H1 (cell line): ENCODE results near the gene SERPINA1. TPM values are rescaled to one million over a fixed set of nuclear protein-coding genes. Genes with fewer than 3 reads are reported as not detected.

ENCODE experiments used
- CTCF ChIA-PET: fragments of 300-600 bp; sonication (Branson Sonifier 250); formaldehyde crosslinking; loops from one replicate; lab custom pipeline; 2021; ENCODE audit not compliant: partially characterized antibody; lab: Charles Lee
- POLR2A ChIA-PET: fragments of 300-600 bp; sonication (Branson Sonifier 250); formaldehyde crosslinking; loops from one replicate; lab custom pipeline; 2021; ENCODE audit warnings: inconsistent platforms; ENCODE audit not compliant: partially characterized antibody; lab: Charles Lee
- DNase-seq, 2 experiments: peaks; one replicate each; pipeline versions ENCODE4 v3.0.0 to v3.0.0-alpha.2; 2010 to 2022; ENCODE audit warnings: low spot score in 2 of 2, low read depth in 1 of 2, mixed read lengths in 1 of 2
- FAIRE-seq: peaks from 2 replicates; lab custom pipeline; 2011; peaks lifted over from hg19 to GRCh38; lab: Jason Lieb, UNC
- H2AFZ ChIP-seq: 2 replicates; pipeline ENCODE4 v1.8.1; 2012; ENCODE audit warnings: low read length, inconsistent platforms
- H2AK5ac ChIP-seq: 2 replicates; pipeline ENCODE4 v1.6.1; 2013; ENCODE audit warnings: low read depth, low read length
- H2BK120ac ChIP-seq: replicated peaks from 2 replicates; pipeline ENCODE3; 2013; ENCODE audit warnings: low read depth, low read length, inconsistent platforms
- H2BK12ac ChIP-seq: 2 replicates; pipeline ENCODE4 v1.6.1; 2013; ENCODE audit warnings: low read depth, low read length
- H2BK15ac ChIP-seq: 2 replicates; pipeline ENCODE4 v1.6.1; 2013; ENCODE audit warnings: low read length
- H2BK20ac ChIP-seq: 2 replicates; pipeline ENCODE4 v1.6.1; 2013; ENCODE audit warnings: low read length
- H2BK5ac ChIP-seq: 2 replicates; pipeline ENCODE4 v1.6.1; 2013; ENCODE audit warnings: low read depth, low read length
- H3K14ac ChIP-seq: 2 replicates; pipeline ENCODE4 v1.6.1; 2013; ENCODE audit warnings: inconsistent platforms; ENCODE audit not compliant: insufficient read length
- H3K18ac ChIP-seq: 2 replicates; pipeline ENCODE4 v1.6.1; 2013; ENCODE audit warnings: low read length; ENCODE audit errors: extremely low read depth
- H3K23ac ChIP-seq: 2 replicates; pipeline ENCODE4 v1.6.1; 2013; ENCODE audit warnings: inconsistent platforms; ENCODE audit not compliant: insufficient read length
- H3K23me2 ChIP-seq: 2 replicates; pipeline ENCODE4 v1.6.1; 2013; ENCODE audit warnings: low read depth, low read length
- H3K27ac ChIP-seq: 2 replicates; pipeline ENCODE4 v1.6.1; 2011; ENCODE audit warnings: low read depth, low read length, inconsistent platforms
- H3K27me3 ChIP-seq, 4 experiments: replicated peaks in 1 of 4; 1 replicate in 1 of 4; 2 replicates in 3 of 4; pipeline versions ENCODE4 v1.6.1 to v1.8.1; 2011 to 2013; ENCODE audit warnings: low read length in 3 of 4, mild to moderate bottlenecking in 3 of 4, inconsistent platforms in 2 of 4, mixed read lengths in 2 of 4, moderate library complexity in 1 of 4; ENCODE audit not compliant: control insufficient read depth in 3 of 4, insufficient read depth in 3 of 4; ENCODE audit errors: extremely low read depth in 1 of 4
- H3K36me3 ChIP-seq, 4 experiments: 2 replicates each; pipeline versions ENCODE4 v1.6.1 to v1.8.1; 2011 to 2013; ENCODE audit warnings: mild to moderate bottlenecking in 4 of 4, low read length in 3 of 4, moderate library complexity in 2 of 4, control low read depth in 1 of 4, inconsistent platforms in 1 of 4; ENCODE audit not compliant: insufficient read depth in 4 of 4, control insufficient read depth in 2 of 4
- H3K4ac ChIP-seq: replicated peaks from 2 replicates; pipeline ENCODE3; 2013; ENCODE audit warnings: low read length, low read depth, mixed read lengths, inconsistent platforms; ENCODE audit not compliant: insufficient read length
- H3K4me1 ChIP-seq, 4 experiments: replicated peaks in 1 of 4; 1 replicate in 1 of 4; 2 replicates in 3 of 4; pipeline versions ENCODE4 v1.6.1 to v1.8.1; 2011 to 2013; ENCODE audit warnings: low read length in 3 of 4, inconsistent platforms in 2 of 4, mixed read lengths in 1 of 4; ENCODE audit not compliant: insufficient read depth in 4 of 4, control insufficient read depth in 3 of 4
- H3K4me2 ChIP-seq, 2 experiments: 2 replicates each; pipeline versions ENCODE4 v1.6.1 to v1.8.1; 2011 to 2013; ENCODE audit warnings: low read depth in 2 of 2, low read length in 2 of 2, control low read depth in 1 of 2, inconsistent platforms in 1 of 2, mild to moderate bottlenecking in 1 of 2; ENCODE audit not compliant: insufficient read depth in 1 of 2
- H3K4me3 ChIP-seq, 4 experiments: fragments of 200-600, 300-600 bp in 1 of 4; sonication (generic), shearing (Covaris generic), sonication (Bioruptor Twin) in 1 of 4; 2 replicates each; pipeline versions ENCODE4 v1.5.1 to v1.8.1; 2011 to 2016; ENCODE audit warnings: low read length in 4 of 4, low read depth in 3 of 4, control low read depth in 2 of 4, inconsistent platforms in 2 of 4, mild to moderate bottlenecking in 2 of 4, mixed read lengths in 1 of 4, moderate library complexity in 1 of 4; ENCODE audit not compliant: insufficient read depth in 2 of 4; ENCODE audit errors: extremely low read depth in 1 of 4
- H3K56ac ChIP-seq: replicated peaks from 2 replicates; pipeline ENCODE3; 2013; ENCODE audit warnings: low read depth, mild to moderate bottlenecking, mixed read lengths, low read length, inconsistent platforms; ENCODE audit not compliant: insufficient read length
- H3K79me1 ChIP-seq: 2 replicates; pipeline ENCODE4 v1.6.1; 2013; ENCODE audit warnings: low read depth, low read length, control low read depth
- H3K79me2 ChIP-seq, 2 experiments: 2 replicates each; pipeline versions ENCODE4 v1.6.1 to v1.8.1; 2012 to 2013; ENCODE audit warnings: low read length in 2 of 2, mild to moderate bottlenecking in 2 of 2, inconsistent platforms in 1 of 2; ENCODE audit not compliant: insufficient read depth in 2 of 2, control insufficient read depth in 1 of 2
- H3K9ac ChIP-seq, 4 experiments: replicated peaks in 1 of 4; 1 replicate in 1 of 4; 2 replicates in 3 of 4; pipeline versions ENCODE4 v1.6.1 to v1.8.1; 2011 to 2013; ENCODE audit warnings: low read depth in 3 of 4, low read length in 3 of 4, control low read depth in 2 of 4, mild to moderate bottlenecking in 2 of 4, moderate library complexity in 2 of 4, inconsistent platforms in 1 of 4; ENCODE audit errors: extremely low read depth in 1 of 4
- H3K9me3 ChIP-seq, 2 experiments: 2 replicates each; pipeline versions ENCODE4 v1.6.1 to v1.8.1; 2012 to 2013; ENCODE audit warnings: mild to moderate bottlenecking in 2 of 2, moderate library complexity in 2 of 2, control low read depth in 1 of 2, inconsistent platforms in 1 of 2, low read depth in 1 of 2, low read length in 1 of 2, mixed read lengths in 1 of 2; ENCODE audit not compliant: insufficient read depth in 2 of 2
- H4K20me1 ChIP-seq, 2 experiments: replicated peaks in 1 of 2; 2 replicates each; pipeline versions ENCODE3 to v1.8.1; 2011 to 2013; ENCODE audit warnings: inconsistent platforms in 2 of 2, low read length in 2 of 2, mild to moderate bottlenecking in 1 of 2; ENCODE audit not compliant: insufficient read depth in 2 of 2, control insufficient read depth in 1 of 2
- H4K5ac ChIP-seq: 2 replicates; pipeline ENCODE4 v1.6.1; 2013; ENCODE audit warnings: low read length, low read depth, mixed read lengths, inconsistent platforms; ENCODE audit not compliant: insufficient read length
- H4K8ac ChIP-seq: 2 replicates; pipeline ENCODE4 v1.8.0; 2013; ENCODE audit warnings: mild to moderate bottlenecking, moderate library complexity, low read length, inconsistent platforms; ENCODE audit not compliant: insufficient read depth; ENCODE audit errors: extremely low read depth
- H4K91ac ChIP-seq: replicated peaks from 2 replicates; pipeline ENCODE3; 2013; ENCODE audit warnings: low read length, mixed read lengths, inconsistent platforms; ENCODE audit not compliant: insufficient read length
- BACH1 ChIP-seq: IDR thresholded peaks from 2 replicates; pipeline ENCODE4 v1.6.1; 2012; ENCODE audit warnings: low read length, improper control_type of control experiment
- CBX5 ChIP-seq: fragments of 300-800, 300-1000 bp; sonication (generic); IDR thresholded peaks from 2 replicates; pipeline ENCODE4 v1.7.1; 2016; ENCODE audit warnings: antibody characterized with exemption, low read length, low read depth
- CTBP2 ChIP-seq: IDR thresholded peaks from 2 replicates; pipeline ENCODE4 v1.7.0; 2011; ENCODE audit warnings: borderline replicate concordance, mild to moderate bottlenecking, moderate library complexity, mixed read lengths, low read length; ENCODE audit not compliant: insufficient read depth, insufficient read length
- EGR1 ChIP-seq: IDR thresholded peaks from 2 replicates; pipeline ENCODE4 v1.6.1; 2011; ENCODE audit warnings: low read depth, low read length, borderline replicate concordance
- FOSL1 ChIP-seq: IDR thresholded peaks from 2 replicates; pipeline ENCODE4 v1.6.1; 2011; ENCODE audit warnings: mild to moderate bottlenecking, low read depth, low read length, moderate library complexity; ENCODE audit not compliant: insufficient read depth
- KDM1A ChIP-seq: fragments of 200-600, 300-600 bp; sonication (generic); IDR thresholded peaks from 2 replicates; pipeline ENCODE4 v1.7.1; 2016; ENCODE audit warnings: mild to moderate bottlenecking, low read length, borderline replicate concordance
- MAFK ChIP-seq: IDR thresholded peaks from 2 replicates; pipeline ENCODE4 v1.6.1; 2012; ENCODE audit warnings: low read depth, mild to moderate bottlenecking, improper control_type of control experiment, low read length
- RAD21 ChIP-seq, 2 experiments: IDR thresholded peaks in 1 of 2; conservative IDR thresholded peaks in 1 of 2; 2 replicates each; pipeline ENCODE4 v1.6.1; 2011; ENCODE audit warnings: low read depth in 2 of 2, low read length in 2 of 2, improper control_type of control experiment in 1 of 2, inconsistent platforms in 1 of 2, mild to moderate bottlenecking in 1 of 2, moderate library complexity in 1 of 2
- TBP ChIP-seq: IDR thresholded peaks from 2 replicates; pipeline ENCODE4 v1.6.1; 2011; ENCODE audit warnings: low read depth, low read length, improper control_type of control experiment
- TCF12 ChIP-seq: IDR thresholded peaks from 2 replicates; pipeline ENCODE4 v1.6.1; 2011; ENCODE audit warnings: low read depth, mild to moderate bottlenecking, low read length
- ZNF274 ChIP-seq: IDR thresholded peaks from 2 replicates; pipeline ENCODE4 v1.7.0; 2012; ENCODE audit warnings: low read length, borderline replicate concordance; ENCODE audit errors: extremely low read depth
- WGBS, 2 experiments: shearing (Covaris generic) in 1 of 2; methylation state at CpG; one replicate each; pipeline versions ENCODE4 v1.1.6 to v1.1.7; 2013 to 2015; ENCODE audit warnings: low lambda C conversion rate in 2 of 2, mixed read lengths in 2 of 2, inconsistent platforms in 1 of 2, low coverage in 1 of 2, missing lambda C conversion rate in 1 of 2; ENCODE audit not compliant: insufficient replicate concordance in 2 of 2, insufficient coverage in 1 of 2, insufficient read length in 1 of 2; ENCODE audit errors: extremely low coverage in 1 of 2, missing lambda C conversion rate in 1 of 2; 5-methylcytosine and 5-hydroxymethylcytosine counted together
- polyA plus RNA-seq, 7 experiments: library from polyadenylated mRNA; depleted of rRNA in 3 of 7; stranded (reverse) in 5 of 7; unstranded in 2 of 7; fragments of >200 nt in 5 of 7; fragments of 200-250 nt in 2 of 7; gene quantifications; 1 replicate in 5 of 7; 2 replicates in 1 of 7; 4 replicates in 1 of 7; pipeline versions ENCODE4 v1.2.1 to v1.2.3, GENCODE V29; 2011 to 2013; ENCODE audit warnings: missing spikeins in 2 of 7, mixed read lengths in 2 of 7
- total RNA-seq: library from RNA; stranded (reverse); fragmentation: NEBNext Ultra II Directional; extraction: Animal tissue kit (Norgen Biotek cat#: 25700); gene quantifications from 2 replicates; pipeline ENCODE4 v1.2.1, GENCODE V29; 2021
- TF ChIP-seq, protein P1 (sequence below): IDR thresholded peaks from 2 replicates; pipeline ENCODE4 v1.6.1; 2011; ENCODE audit warnings: low read length, improper control_type of control experiment

SERPINA1 gene
- total and polyA plus RNA-seq, 2 of the 8 experiments (the other 6 are each of a cell fraction or from before 2014, with no cell fraction given): 0.08 TPM; not detected in 1

DNA sequence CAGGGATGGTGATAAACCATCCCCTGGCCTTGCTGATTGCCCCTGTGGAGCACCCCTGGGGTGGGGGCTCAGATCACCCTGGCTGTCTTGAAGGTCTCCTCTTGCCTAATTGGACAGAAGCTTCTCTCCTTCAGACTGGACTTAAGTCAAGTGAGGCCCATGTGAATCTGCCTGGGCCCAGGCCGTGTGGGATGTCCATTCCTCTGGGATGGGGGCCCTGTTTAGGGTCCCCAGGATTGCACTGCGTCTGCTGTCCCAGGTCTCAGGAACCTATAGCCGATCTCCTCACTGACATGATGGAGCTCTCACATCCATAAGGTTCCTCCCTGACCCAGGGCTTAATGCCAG lies 20.2 kb downstream of the SERPINA1 start:
- no peak overlapping the region for H2BK12ac ChIP-seq
- no peaks in the 10 kb centered on the region for H3K79me2 ChIP-seq
- no peaks in the 10 kb centered on the region for H3K36me3 ChIP-seq
- no peak overlapping the region for H2AK5ac ChIP-seq
- H2BK120ac ChIP-seq: no peak overlapping the region
- H2BK20ac ChIP-seq: no peak overlapping the region
- no peaks in the 10 kb centered on the region for H4K20me1 ChIP-seq
- POLR2A ChIA-PET: no interaction called here
- H3K18ac ChIP-seq: no peak overlapping the region
- no peaks in the 10 kb centered on the region for H3K27me3 ChIP-seq
- no peak overlapping the region for H4K5ac ChIP-seq
- H3K9ac ChIP-seq: no peak overlapping the region
- H3K4ac ChIP-seq: no peak overlapping the region
- DNase-seq: no peak
- H3K14ac ChIP-seq: no peak overlapping the region
- H3K4me2 ChIP-seq: no peak overlapping the region
- H3K9me3 ChIP-seq: no peaks in the 10 kb centered on the region
- H2BK15ac ChIP-seq: no peak overlapping the region
- CTCF ChIA-PET: interaction anchor here (0.9 to 1.5 kb wide), 2 partner anchors 8 to 13 kb away, joined by 4 to 5 read pairs; no protein-coding TSS in a partner anchor
- no peak overlapping the region for H3K23ac ChIP-seq
- 90% methylated on average over 1 of the region's 3 CpGs; no CpG with 5 or more reads in 1 of the 2 experiments for WGBS, 2 experiments
- H4K8ac ChIP-seq: no peak overlapping the region; the same call in 1 of the 2 replicates
- H3K4me3 ChIP-seq: no peak overlapping the region
- H3K23me2 ChIP-seq: no peaks in the 10 kb centered on the region; the same call in 1 of the 2 replicates
- no peaks in the 10 kb centered on the region for H3K79me1 ChIP-seq
- H3K56ac ChIP-seq: no peak overlapping the region
- H3K27ac ChIP-seq: no peak overlapping the region
- TF ChIP-seq TCF12 (no peak), TBP (no peak), KDM1A (no peak), FOSL1 (no peak), CBX5 (no peak), RAD21 (IDR thresholded peaks at IDR 0.05 in 1 of 2, conservative IDR thresholded peaks at IDR 0.05 in 1 of 2; ENCODE audit: low read depth in 2 of 2, low read length in 2 of 2) (no peak), BACH1 (no peak), CTBP2 (no peak), MAFK (no peak), EGR1 (no peak), ZNF274 (no peak)
- TF ChIP-seq, protein P1, sequence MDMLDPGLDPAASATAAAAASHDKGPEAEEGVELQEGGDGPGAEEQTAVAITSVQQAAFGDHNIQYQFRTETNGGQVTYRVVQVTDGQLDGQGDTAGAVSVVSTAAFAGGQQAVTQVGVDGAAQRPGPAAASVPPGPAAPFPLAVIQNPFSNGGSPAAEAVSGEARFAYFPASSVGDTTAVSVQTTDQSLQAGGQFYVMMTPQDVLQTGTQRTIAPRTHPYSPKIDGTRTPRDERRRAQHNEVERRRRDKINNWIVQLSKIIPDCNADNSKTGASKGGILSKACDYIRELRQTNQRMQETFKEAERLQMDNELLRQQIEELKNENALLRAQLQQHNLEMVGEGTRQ: no peak
- no peak for FAIRE-seq
- peaks cover 0 to 4% (median 0%) of the 10 kb centered on the region in 4 experiments; a peak in 4 of 7 replicates for H3K4me1 ChIP-seq
- no peak overlapping the region for H2AFZ ChIP-seq
- H4K91ac ChIP-seq: no peak overlapping the region
- H2BK5ac ChIP-seq: no peak overlapping the region
